ENCODE results near the gene EPHB1.

The EPHB1 gene

DNA sequence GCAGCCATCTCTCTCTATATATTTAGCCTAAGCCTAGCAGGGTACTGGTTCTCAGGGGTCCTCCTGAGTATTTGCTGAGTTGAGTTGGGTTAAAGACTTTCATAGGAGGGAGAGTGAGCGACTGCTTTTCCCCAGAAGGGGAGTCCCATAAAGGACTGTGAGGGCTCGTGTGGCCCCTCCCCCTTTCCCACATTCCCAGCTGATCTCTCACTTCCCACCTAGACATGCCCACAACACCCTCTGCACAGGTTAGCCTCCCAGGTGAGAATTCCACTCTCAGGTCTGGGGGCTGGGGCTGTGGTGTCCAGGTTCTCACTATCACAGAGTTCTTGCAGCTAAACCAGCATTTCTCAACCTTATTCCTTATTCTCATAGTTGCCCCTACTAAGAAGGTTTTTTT lies 15.8 kb downstream of the EPHB1 start:
- no peak for TF ChIP-seq SIN3A (IDR thresholded peaks at IDR 0.05; ENCODE audit: borderline replicate concordance, insufficient read depth, low read length)
- TF ChIP-seq POLR2AphosphoS5 (IDR thresholded peaks at IDR 0.05; ENCODE audit: low read depth, low read length): no peak
- no peak for TF ChIP-seq FOXP2 (optimal IDR thresholded peaks at IDR 0.05; ENCODE audit: borderline replicate concordance, extremely low read depth, extremely low read length, insufficient read depth)
- TF ChIP-seq TAF1 (IDR thresholded peaks at IDR 0.05; ENCODE audit: borderline replicate concordance, insufficient read depth, low read length): no peak
- TF ChIP-seq, protein P1, sequence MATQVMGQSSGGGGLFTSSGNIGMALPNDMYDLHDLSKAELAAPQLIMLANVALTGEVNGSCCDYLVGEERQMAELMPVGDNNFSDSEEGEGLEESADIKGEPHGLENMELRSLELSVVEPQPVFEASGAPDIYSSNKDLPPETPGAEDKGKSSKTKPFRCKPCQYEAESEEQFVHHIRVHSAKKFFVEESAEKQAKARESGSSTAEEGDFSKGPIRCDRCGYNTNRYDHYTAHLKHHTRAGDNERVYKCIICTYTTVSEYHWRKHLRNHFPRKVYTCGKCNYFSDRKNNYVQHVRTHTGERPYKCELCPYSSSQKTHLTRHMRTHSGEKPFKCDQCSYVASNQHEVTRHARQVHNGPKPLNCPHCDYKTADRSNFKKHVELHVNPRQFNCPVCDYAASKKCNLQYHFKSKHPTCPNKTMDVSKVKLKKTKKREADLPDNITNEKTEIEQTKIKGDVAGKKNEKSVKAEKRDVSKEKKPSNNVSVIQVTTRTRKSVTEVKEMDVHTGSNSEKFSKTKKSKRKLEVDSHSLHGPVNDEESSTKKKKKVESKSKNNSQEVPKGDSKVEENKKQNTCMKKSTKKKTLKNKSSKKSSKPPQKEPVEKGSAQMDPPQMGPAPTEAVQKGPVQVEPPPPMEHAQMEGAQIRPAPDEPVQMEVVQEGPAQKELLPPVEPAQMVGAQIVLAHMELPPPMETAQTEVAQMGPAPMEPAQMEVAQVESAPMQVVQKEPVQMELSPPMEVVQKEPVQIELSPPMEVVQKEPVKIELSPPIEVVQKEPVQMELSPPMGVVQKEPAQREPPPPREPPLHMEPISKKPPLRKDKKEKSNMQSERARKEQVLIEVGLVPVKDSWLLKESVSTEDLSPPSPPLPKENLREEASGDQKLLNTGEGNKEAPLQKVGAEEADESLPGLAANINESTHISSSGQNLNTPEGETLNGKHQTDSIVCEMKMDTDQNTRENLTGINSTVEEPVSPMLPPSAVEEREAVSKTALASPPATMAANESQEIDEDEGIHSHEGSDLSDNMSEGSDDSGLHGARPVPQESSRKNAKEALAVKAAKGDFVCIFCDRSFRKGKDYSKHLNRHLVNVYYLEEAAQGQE (IDR thresholded peaks at IDR 0.05; ENCODE audit: insufficient read depth in 1 of 2, low read depth in 2 of 2, low read length in 2 of 2): no peak

DNA sequence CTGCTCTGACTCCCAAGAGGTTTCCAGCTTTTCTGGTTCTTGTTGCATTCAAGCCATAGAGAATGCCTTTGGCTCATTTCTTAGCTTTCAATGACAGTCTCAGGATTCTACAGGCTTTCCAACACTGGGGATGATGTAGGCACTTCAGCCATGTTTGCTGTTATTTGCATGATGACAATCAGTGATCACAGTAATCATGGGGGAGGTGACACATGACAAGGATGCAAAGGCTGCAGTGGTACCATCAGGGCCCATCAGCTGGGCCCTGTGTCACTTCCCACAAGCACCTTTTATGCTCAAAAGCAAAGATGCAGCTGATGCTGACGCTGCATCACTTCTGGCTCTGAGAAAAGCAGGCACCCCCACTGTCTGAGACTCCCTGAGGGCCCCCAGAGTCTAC lies 18.6 kb downstream of the EPHB1 start:
- TF ChIP-seq TAF1 (IDR thresholded peaks at IDR 0.05; ENCODE audit: borderline replicate concordance, insufficient read depth, low read length) (no peak), POLR2AphosphoS5 (IDR thresholded peaks at IDR 0.05; ENCODE audit: low read depth, low read length) (no peak), SIN3A (IDR thresholded peaks at IDR 0.05; ENCODE audit: borderline replicate concordance, insufficient read depth, low read length) (no peak), FOXP2 (optimal IDR thresholded peaks at IDR 0.05; ENCODE audit: borderline replicate concordance, extremely low read depth, extremely low read length, insufficient read depth) (no peak)
- TF ChIP-seq, protein P1 (IDR thresholded peaks at IDR 0.05; ENCODE audit: insufficient read depth in 1 of 2, low read depth in 2 of 2, low read length in 2 of 2): no peak

DNA sequence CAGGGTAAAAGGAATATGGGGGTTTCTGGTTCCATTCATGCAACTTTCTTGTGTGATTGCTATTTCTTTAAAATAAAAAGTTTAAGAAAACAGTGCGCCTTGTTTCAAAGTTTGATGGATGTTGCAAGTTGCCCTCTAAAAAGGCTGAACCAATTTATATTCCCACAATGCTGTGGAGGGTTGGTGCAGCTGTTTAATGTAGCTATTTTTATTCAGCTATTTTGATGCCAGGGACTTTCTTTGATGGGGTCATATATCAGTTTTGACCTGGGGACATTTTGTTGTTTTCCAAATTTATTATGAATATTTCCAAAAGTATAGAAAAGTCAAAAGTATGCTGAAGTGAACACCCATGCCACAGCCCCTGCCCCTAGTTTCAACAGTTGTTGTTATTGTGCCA lies 20.5 kb downstream of the EPHB1 start:
- TF ChIP-seq TAF1 (IDR thresholded peaks at IDR 0.05; ENCODE audit: borderline replicate concordance, insufficient read depth, low read length) (no peak), POLR2AphosphoS5 (IDR thresholded peaks at IDR 0.05; ENCODE audit: low read depth, low read length) (no peak), FOXP2 (optimal IDR thresholded peaks at IDR 0.05; ENCODE audit: borderline replicate concordance, extremely low read depth, extremely low read length, insufficient read depth) (no peak), SIN3A (IDR thresholded peaks at IDR 0.05; ENCODE audit: borderline replicate concordance, insufficient read depth, low read length) (no peak)
- TF ChIP-seq, protein P1 (IDR thresholded peaks at IDR 0.05; ENCODE audit: insufficient read depth in 1 of 2, low read depth in 2 of 2, low read length in 2 of 2): no peak

DNA sequence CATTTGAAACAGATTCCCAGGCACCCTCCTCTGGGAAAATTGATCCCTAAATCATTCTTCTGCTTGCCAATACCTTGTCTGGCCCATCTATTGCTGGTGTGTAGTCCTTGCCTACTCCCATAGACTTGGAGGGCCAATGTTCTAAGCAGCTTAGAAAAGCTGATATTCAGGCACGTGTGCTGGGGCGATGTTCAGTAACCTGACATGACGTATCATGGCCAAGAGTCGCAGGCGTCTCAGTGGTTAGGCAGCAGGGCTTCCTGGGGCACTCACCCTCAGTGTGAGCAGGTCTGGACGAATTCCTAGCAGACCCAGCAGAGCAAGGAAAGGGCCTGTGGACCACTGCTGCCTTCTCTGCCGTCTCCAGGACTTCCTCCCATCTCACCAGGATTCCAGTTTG lies 21.6 kb downstream of the EPHB1 start:
- TF ChIP-seq SIN3A (IDR thresholded peaks at IDR 0.05; ENCODE audit: borderline replicate concordance, insufficient read depth, low read length) (no peak), POLR2AphosphoS5 (IDR thresholded peaks at IDR 0.05; ENCODE audit: low read depth, low read length) (no peak), TAF1 (IDR thresholded peaks at IDR 0.05; ENCODE audit: borderline replicate concordance, insufficient read depth, low read length) (no peak), FOXP2 (optimal IDR thresholded peaks at IDR 0.05; ENCODE audit: borderline replicate concordance, extremely low read depth, extremely low read length, insufficient read depth) (no peak)
- TF ChIP-seq, protein P1 (IDR thresholded peaks at IDR 0.05; ENCODE audit: insufficient read depth in 1 of 2, low read depth in 2 of 2, low read length in 2 of 2): no peak

DNA sequence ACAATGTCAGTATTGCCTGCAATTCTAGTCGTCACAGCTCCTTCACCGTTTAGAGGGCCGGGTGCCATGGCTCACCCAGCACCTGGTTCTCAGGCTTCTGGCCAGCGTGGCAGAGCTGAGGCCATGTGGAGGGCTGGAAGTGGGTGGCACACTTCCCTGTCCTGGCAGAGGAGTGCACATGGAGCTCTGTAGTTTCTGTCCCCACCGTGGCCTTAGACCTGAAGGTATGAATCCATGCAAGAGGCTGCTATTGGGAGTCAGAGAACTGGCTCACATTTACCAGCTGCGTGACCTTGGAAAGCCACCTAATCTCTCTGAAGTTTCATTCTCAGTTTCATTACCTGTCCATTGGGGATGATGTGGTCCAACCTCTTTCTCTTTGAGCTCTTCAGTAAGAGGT lies 22.2 kb downstream of the EPHB1 start:
- TF ChIP-seq TAF1 (IDR thresholded peaks at IDR 0.05; ENCODE audit: borderline replicate concordance, insufficient read depth, low read length) (no peak), SIN3A (IDR thresholded peaks at IDR 0.05; ENCODE audit: borderline replicate concordance, insufficient read depth, low read length) (no peak), POLR2AphosphoS5 (IDR thresholded peaks at IDR 0.05; ENCODE audit: low read depth, low read length) (no peak), FOXP2 (optimal IDR thresholded peaks at IDR 0.05; ENCODE audit: borderline replicate concordance, extremely low read depth, extremely low read length, insufficient read depth) (no peak)
- TF ChIP-seq, protein P1 (IDR thresholded peaks at IDR 0.05; ENCODE audit: insufficient read depth in 1 of 2, low read depth in 2 of 2, low read length in 2 of 2): no peak

Measured in PFSK-1 (cell line).